Stimulated activated naive CD8-positive, alpha-beta T cell treated with anti-CD3 and anti-CD28 coated beads, Interleukin-15, Interleukin-2, amounts not matched to agents 100 ng/mL and 50 ng/mL, for 24 hours (primary cell): ENCODE results near the gene TMEM263.
"Not testable (repeated sequence)": the region's sequence is repeated elsewhere in the genome, so short reads cannot be mapped to it uniquely, and the experiment has no call there.

ENCODE experiments used
- H3K27ac Mint-ChIP-seq: one replicate; pipeline ENCODE4 v1.8.0; 2021; ENCODE audit warnings: mild to moderate bottlenecking, mixed read lengths
- H3K27me3 Mint-ChIP-seq: one replicate; pipeline ENCODE4 v1.8.0; 2021; ENCODE audit warnings: mixed read lengths
- H3K36me3 Mint-ChIP-seq: one replicate; pipeline ENCODE4 v1.8.0; 2021; ENCODE audit warnings: low read depth, mixed read lengths
- H3K4me1 Mint-ChIP-seq: one replicate; pipeline ENCODE4 v1.8.0; 2021; ENCODE audit warnings: low read depth, mixed read lengths
- H3K4me3 Mint-ChIP-seq: one replicate; pipeline ENCODE4 v1.8.0; 2021; ENCODE audit warnings: mild to moderate bottlenecking, mixed read lengths
- H3K9me3 Mint-ChIP-seq: one replicate; pipeline ENCODE4 v1.8.0; 2021; ENCODE audit warnings: mixed read lengths

The TMEM263 gene

GRCh38 chr12:106955377-106956047, at the start of gene TMEM263:
TSS of gene TMEM263 (plus strand) at chr12:106955907. CDS start at chr12:106967117, 11,210 bp downstream.
- no peaks in the 10 kb centered on the region for H3K27me3 Mint-ChIP-seq
- H3K4me3 Mint-ChIP-seq: peak within 1 kb of the TSS; percentile 93
- H3K27ac Mint-ChIP-seq: peak within 1 kb of the TSS; percentile 91
- no peaks in the 10 kb centered on the region for H3K9me3 Mint-ChIP-seq
- no peaks in the 10 kb centered on the region for H3K36me3 Mint-ChIP-seq
- peaks cover 20% of the 10 kb centered on the region for H3K4me1 Mint-ChIP-seq

GRCh38 chr12:106906715-106907114, 49.0 kb upstream of the TMEM263 start:
- peaks cover 26% of the 10 kb centered on the region for H3K4me1 Mint-ChIP-seq
- no peaks in the 10 kb centered on the region for H3K36me3 Mint-ChIP-seq
- H3K4me3 Mint-ChIP-seq: no peak overlapping the region
- no peaks in the 10 kb centered on the region for H3K9me3 Mint-ChIP-seq
- H3K27me3 Mint-ChIP-seq: peaks cover 66% of the 10 kb centered on the region
- peak overlapping the region; percentile 5 for H3K27ac Mint-ChIP-seq

GRCh38 chr12:106907411-106907810, 48.3 kb upstream of the TMEM263 start:
- Mint-ChIP-seq H3K27me3 (peaks cover 61% of the 10 kb centered on the region), H3K4me3 (no peak overlapping the region), H3K36me3 (no peaks in the 10 kb centered on the region), H3K27ac (no peak overlapping the region), H3K4me1 (peaks cover 30% of the 10 kb centered on the region), H3K9me3 (no peaks in the 10 kb centered on the region)

GRCh38 chr12:106907846-106908245, 47.9 kb upstream of the TMEM263 start:
- Mint-ChIP-seq H3K9me3 (no peaks in the 10 kb centered on the region), H3K4me3 (no peak overlapping the region), H3K27me3 (peaks cover 57% of the 10 kb centered on the region), H3K36me3 (no peaks in the 10 kb centered on the region), H3K27ac (no peak overlapping the region), H3K4me1 (peaks cover 30% of the 10 kb centered on the region)

- Mint-ChIP-seq H3K27me3 (peaks cover 50% of the 10 kb centered on the region), H3K36me3 (no peaks in the 10 kb centered on the region), H3K27ac (no peak overlapping the region), H3K4me3 (no peak overlapping the region), H3K9me3 (no peaks in the 10 kb centered on the region), H3K4me1 (peaks cover 23% of the 10 kb centered on the region)
Measured at GRCh38 chr12:106908561-106908960, 47.1 kb upstream of the TMEM263 start.

GRCh38 chr12:106910202-106910601, 45.5 kb upstream of the TMEM263 start:
- Mint-ChIP-seq H3K4me1 (peaks cover 33% of the 10 kb centered on the region), H3K9me3 (no peaks in the 10 kb centered on the region), H3K27ac (peak overlapping the region; percentile 49), H3K36me3 (no peaks in the 10 kb centered on the region), H3K4me3 (no peak overlapping the region), H3K27me3 (peaks cover 36% of the 10 kb centered on the region)

GRCh38 chr12:106911581-106911980, 44.1 kb upstream of the TMEM263 start:
- Mint-ChIP-seq H3K27ac (peak overlapping the region; percentile 29), H3K4me3 (no peak overlapping the region), H3K9me3 (no peaks in the 10 kb centered on the region), H3K27me3 (peaks cover 27% of the 10 kb centered on the region), H3K4me1 (peaks cover 40% of the 10 kb centered on the region), H3K36me3 (no peaks in the 10 kb centered on the region)

GRCh38 chr12:106913456-106913855, 42.3 kb upstream of the TMEM263 start:
- H3K9me3 Mint-ChIP-seq: no peaks in the 10 kb centered on the region
- H3K27ac Mint-ChIP-seq: no peak overlapping the region

GRCh38 chr12:106914796-106915634, 40.7 kb upstream of the TMEM263 start:
- H3K36me3 Mint-ChIP-seq: no peaks in the 10 kb centered on the region
- H3K27ac Mint-ChIP-seq: peak overlapping the region; percentile 77
- H3K9me3 Mint-ChIP-seq: no peaks in the 10 kb centered on the region
- peaks cover 12% of the 10 kb centered on the region for H3K27me3 Mint-ChIP-seq
- no peak overlapping the region for H3K4me3 Mint-ChIP-seq
- peaks cover 40% of the 10 kb centered on the region for H3K4me1 Mint-ChIP-seq

More at GRCh38 chr12:106913456-106913855, 42.3 kb upstream of the TMEM263 start:
- Mint-ChIP-seq H3K36me3 (no peaks in the 10 kb centered on the region), H3K4me1 (peaks cover 40% of the 10 kb centered on the region), H3K4me3 (no peak overlapping the region), H3K27me3 (peaks cover 11% of the 10 kb centered on the region)

GRCh38 chr12:106915635-106916026, 40.1 kb upstream of the TMEM263 start:
- no peak overlapping the region for H3K4me3 Mint-ChIP-seq
- H3K4me1 Mint-ChIP-seq: peaks cover 34% of the 10 kb centered on the region
- H3K36me3 Mint-ChIP-seq: no peaks in the 10 kb centered on the region
- peak overlapping the region; percentile 77 for H3K27ac Mint-ChIP-seq
- no peaks in the 10 kb centered on the region for H3K9me3 Mint-ChIP-seq
- peaks cover 12% of the 10 kb centered on the region for H3K27me3 Mint-ChIP-seq

- Mint-ChIP-seq H3K27me3 (peaks cover 10% of the 10 kb centered on the region), H3K4me3 (no peak overlapping the region), H3K27ac (no peak overlapping the region), H3K4me1 (peaks cover 20% of the 10 kb centered on the region), H3K36me3 (no peaks in the 10 kb centered on the region), H3K9me3 (no peaks in the 10 kb centered on the region)
Measured at GRCh38 chr12:106917503-106917902, 38.2 kb upstream of the TMEM263 start.

GRCh38 chr12:106918746-106919145, 37.0 kb upstream of the TMEM263 start:
- H3K4me3 Mint-ChIP-seq: no peak overlapping the region
- H3K36me3 Mint-ChIP-seq: no peaks in the 10 kb centered on the region
- H3K27me3 Mint-ChIP-seq: peaks cover 20% of the 10 kb centered on the region
- peaks cover 4% of the 10 kb centered on the region for H3K9me3 Mint-ChIP-seq
- H3K4me1 Mint-ChIP-seq: peaks cover 20% of the 10 kb centered on the region
- H3K27ac Mint-ChIP-seq: no peak overlapping the region

GRCh38 chr12:106919910-106920544, 35.7 kb upstream of the TMEM263 start:
- Mint-ChIP-seq H3K4me1 (peaks cover 9% of the 10 kb centered on the region), H3K4me3 (no peak overlapping the region), H3K27ac (no peak overlapping the region), H3K36me3 (no peaks in the 10 kb centered on the region), H3K27me3 (peaks cover 27% of the 10 kb centered on the region), H3K9me3 (peaks cover 8% of the 10 kb centered on the region)

- H3K36me3 Mint-ChIP-seq, H3K27ac Mint-ChIP-seq, H3K9me3 Mint-ChIP-seq, H3K4me1 Mint-ChIP-seq, H3K4me3 Mint-ChIP-seq: not testable (repeated sequence)
- peaks cover 30% of the 10 kb centered on the region for H3K27me3 Mint-ChIP-seq
Measured at GRCh38 chr12:106921976-106922375, 33.7 kb upstream of the TMEM263 start.

GRCh38 chr12:106923594-106923993, 32.1 kb upstream of the TMEM263 start:
- H3K36me3 Mint-ChIP-seq, H3K27ac Mint-ChIP-seq, H3K4me1 Mint-ChIP-seq, H3K9me3 Mint-ChIP-seq, H3K4me3 Mint-ChIP-seq: not testable (repeated sequence)
- peaks cover 34% of the 10 kb centered on the region for H3K27me3 Mint-ChIP-seq
